Limb (tissue), 2 donors: ENCODE results near the gene ZNF618.

Experiments
- DNase-seq, 2 donors: peaks; one replicate each; pipeline ENCODE4 v3.0.0-alpha.2; 2016; ENCODE audit errors: extremely low spot score in 2 of 2

ZNF618 gene

GRCh38 chr9:114017741-114018715, 141.9 kb downstream of the ZNF618 start:
- peak in 1 of 2 donors; percentile 11 for DNase-seq

GRCh38 chr9:114021578-114021977, 145.5 kb downstream of the ZNF618 start:
- DNase-seq: no peak

- DNase-seq: no peak
These were observed 147.9 kb downstream of the ZNF618 start for GRCh38 chr9:114023961-114024360.

GRCh38 chr9:114025196-114025753, 149.2 kb downstream of the ZNF618 start:
- peak in 1 of 2 donors; percentile 8 for DNase-seq

GRCh38 chr9:114025760-114026159, 149.7 kb downstream of the ZNF618 start:
- DNase-seq: no peak

GRCh38 chr9:114026335-114026734, 150.2 kb downstream of the ZNF618 start:
- DNase-seq: peak in 1 of 2 donors; percentile 6

GRCh38 chr9:114027159-114027862, 151.2 kb downstream of the ZNF618 start:
- DNase-seq: peak in 1 of 2 donors; percentile 13

- DNase-seq: no peak
These were observed 151.9 kb downstream of the ZNF618 start for GRCh38 chr9:114027863-114028465.

- DNase-seq: peak in 1 of 2 donors; percentile 17
These were observed 152.5 kb downstream of the ZNF618 start for GRCh38 chr9:114028646-114029045.

GRCh38 chr9:114029311-114030170, 153.4 kb downstream of the ZNF618 start:
- no peak for DNase-seq

- peak in 1 of 2 donors; percentile 11 for DNase-seq
These were observed 154.3 kb downstream of the ZNF618 start for GRCh38 chr9:114030364-114030763.

GRCh38 chr9:114031037-114031630, 155.0 kb downstream of the ZNF618 start:
- DNase-seq: peak in 1 of 2 donors; percentile 17

- peak in 1 of 2 donors; percentile 27 for DNase-seq
These were observed 156.1 kb downstream of the ZNF618 start for GRCh38 chr9:114031948-114032840.

GRCh38 chr9:114033397-114034103, 157.4 kb downstream of the ZNF618 start:
- DNase-seq: peak; percentile 22 to 70

GRCh38 chr9:114034196-114034595, 158.1 kb downstream of the ZNF618 start:
- peak in 1 of 2 donors; percentile 9 for DNase-seq

GRCh38 chr9:114034661-114035062, 158.6 kb downstream of the ZNF618 start:
- peak in 1 of 2 donors; percentile 18 for DNase-seq

GRCh38 chr9:114035221-114035844, 159.2 kb downstream of the ZNF618 start:
- peak in 1 of 2 donors; percentile 14 for DNase-seq
